GM19023 (cell line): ENCODE results near the gene SHF.

Experiments used
- ATAC-seq: cut with Tn5 transposase; IDR thresholded peaks from one replicate; pipeline ENCODE4 v1.9.1; 2021; ENCODE audit warnings: mild to moderate bottlenecking, moderate library complexity; ENCODE audit not compliant: unreplicated experiment

SHF gene

DNA sequence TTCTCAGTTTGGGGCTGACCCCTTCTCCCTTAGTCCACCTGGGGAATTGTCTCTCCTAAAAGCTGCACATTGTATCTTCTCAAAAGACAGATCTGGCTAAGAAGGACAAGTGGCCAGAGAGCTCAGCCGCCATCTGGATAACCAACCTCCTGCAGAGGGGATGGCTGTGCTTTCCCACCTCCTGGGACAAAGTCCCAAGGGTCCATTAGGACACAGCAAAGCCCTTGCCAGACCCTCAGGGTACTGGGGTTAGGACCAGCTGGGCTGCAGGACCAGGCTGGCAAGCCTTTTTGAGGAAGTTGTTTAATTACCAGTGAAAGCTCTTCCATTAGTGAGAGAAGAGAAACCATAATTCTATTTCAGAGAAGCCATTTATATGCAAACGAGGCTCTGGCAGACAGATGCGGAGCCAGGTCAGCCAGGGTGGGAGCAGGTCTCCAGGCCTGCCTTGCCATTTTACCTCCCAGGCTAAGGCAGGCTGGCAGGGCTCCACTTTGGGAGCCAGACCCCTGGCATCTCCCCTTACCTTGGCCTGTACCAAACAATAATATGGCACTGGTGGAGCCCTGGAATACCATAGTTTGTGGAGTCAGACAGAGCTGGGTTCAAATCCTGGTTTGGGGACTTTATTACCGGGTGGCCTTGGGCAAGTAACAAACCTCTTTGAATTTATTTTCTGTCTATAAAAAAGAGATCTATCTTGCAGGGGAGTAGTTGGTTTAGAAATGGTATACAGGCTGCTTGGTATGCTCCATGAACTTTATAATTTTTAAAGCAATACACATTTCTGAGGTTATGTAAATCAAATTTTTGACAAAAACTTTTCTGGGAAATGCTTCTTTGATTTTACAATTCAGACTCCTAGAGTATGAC, 17.9 kb downstream of the SHF start:
- ATAC-seq, result no peak

DNA sequence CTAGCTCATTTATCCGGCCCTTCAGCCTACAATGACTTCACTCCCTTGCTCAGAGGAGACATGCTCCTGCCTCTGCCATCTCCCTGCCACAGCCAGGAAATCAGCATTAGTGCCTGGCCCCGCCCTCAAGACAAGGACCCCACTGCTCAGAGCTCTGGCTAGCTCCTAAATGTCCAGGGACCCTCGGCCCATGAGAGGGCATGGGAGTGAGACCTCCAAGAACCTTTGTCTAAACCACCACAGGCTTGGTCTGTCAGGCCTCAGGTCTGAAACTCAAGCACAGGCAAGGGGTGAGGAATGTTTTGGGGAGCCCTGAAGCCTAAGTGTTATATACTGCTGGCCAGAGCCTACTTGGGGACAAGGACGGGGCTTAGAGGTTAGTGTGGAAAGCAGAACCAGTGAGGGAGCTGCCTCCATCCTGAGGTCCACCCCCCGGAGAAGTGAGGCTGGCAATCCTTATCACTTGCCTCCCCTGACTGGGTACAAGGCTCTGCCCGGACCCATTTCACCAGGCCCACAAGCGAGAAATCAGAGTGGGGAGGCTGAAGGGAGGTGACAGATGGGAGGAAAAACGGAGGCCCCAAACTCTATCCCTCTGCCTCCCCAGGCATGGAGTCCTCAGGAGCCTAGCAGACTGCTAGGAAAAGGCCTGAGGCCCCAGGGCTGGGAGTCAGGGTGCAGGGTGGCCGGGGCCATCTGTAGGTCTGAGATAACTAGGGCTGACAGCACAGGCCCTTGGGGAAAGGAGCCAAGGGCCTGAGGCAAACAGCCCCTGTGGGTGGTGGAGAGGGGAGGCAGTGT, 18.8 kb downstream of the SHF start:
- ATAC-seq, result no peak

- ATAC-seq, result no peak
These were observed 19.5 kb downstream of the SHF start for GRCh38 chr15:45168286-45168685.

GRCh38 chr15:45167631-45168205, 20.0 kb downstream of the SHF start:
- ATAC-seq, result no peak

- peak; percentile 90 for ATAC-seq
These were observed 20.7 kb downstream of the SHF start for GRCh38 chr15:45166834-45167630.

GRCh38 chr15:45165536-45165935, 22.2 kb downstream of the SHF start:
- ATAC-seq, result no peak

GRCh38 chr15:45164914-45165313, 22.9 kb downstream of the SHF start:
- no peak for ATAC-seq

DNA sequence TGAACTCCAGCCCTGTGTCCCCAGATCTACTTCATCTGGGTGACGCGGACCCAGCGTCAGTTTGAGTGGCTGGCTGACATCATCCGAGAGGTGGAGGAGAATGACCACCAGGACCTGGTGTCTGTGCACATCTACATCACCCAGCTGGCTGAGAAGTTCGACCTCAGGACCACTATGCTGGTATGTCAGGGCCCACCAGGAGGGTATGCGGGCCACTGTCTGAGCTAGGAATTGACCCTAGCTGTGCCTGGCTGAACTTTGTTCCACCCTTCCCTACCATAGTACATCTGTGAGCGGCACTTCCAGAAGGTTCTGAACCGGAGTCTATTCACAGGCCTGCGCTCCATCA, 24.3 kb downstream of the SHF start:
- ATAC-seq, result no peak

DNA sequence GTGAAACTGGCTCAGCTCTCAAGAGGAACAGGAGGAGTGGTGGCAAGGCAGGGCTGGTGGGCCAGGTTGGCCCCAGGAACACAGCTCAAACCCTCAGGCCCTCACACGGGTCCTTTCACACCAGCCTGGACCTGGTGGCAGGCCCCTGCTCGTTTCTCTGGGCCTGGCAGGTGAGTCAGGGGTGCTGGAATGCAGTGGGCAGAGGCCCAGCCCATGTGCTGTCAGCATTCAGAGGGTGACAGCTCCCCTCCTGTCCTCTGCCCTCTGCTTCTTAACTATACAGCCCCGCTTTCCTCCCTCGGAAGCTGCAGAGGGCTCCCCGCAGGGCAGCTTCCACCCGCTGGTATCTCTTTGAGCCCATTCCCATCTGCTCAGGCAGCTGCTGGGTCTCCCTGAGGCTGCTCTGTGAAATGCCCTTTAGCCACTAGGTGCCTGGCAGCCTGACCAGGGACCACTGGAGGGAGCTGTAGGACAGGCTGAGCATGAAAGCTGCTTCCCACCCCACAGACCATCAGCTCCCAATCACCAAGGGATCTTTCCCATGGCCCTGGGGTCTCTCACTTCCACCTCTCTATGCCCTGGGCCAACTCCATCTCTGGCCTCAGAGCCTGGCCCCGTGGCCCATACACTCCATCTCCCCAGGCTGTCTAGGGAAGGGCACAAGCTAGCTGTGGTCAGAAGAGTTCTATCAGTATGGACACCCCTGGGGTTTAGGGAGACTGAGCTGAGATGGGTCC, 24.8 kb downstream of the SHF start:
- no peak for ATAC-seq

GRCh38 chr15:45161666-45162065, 26.1 kb downstream of the SHF start:
- no peak for ATAC-seq

- ATAC-seq, result no peak
These were observed 29.8 kb downstream of the SHF start for GRCh38 chr15:45157974-45158373.

DNA sequence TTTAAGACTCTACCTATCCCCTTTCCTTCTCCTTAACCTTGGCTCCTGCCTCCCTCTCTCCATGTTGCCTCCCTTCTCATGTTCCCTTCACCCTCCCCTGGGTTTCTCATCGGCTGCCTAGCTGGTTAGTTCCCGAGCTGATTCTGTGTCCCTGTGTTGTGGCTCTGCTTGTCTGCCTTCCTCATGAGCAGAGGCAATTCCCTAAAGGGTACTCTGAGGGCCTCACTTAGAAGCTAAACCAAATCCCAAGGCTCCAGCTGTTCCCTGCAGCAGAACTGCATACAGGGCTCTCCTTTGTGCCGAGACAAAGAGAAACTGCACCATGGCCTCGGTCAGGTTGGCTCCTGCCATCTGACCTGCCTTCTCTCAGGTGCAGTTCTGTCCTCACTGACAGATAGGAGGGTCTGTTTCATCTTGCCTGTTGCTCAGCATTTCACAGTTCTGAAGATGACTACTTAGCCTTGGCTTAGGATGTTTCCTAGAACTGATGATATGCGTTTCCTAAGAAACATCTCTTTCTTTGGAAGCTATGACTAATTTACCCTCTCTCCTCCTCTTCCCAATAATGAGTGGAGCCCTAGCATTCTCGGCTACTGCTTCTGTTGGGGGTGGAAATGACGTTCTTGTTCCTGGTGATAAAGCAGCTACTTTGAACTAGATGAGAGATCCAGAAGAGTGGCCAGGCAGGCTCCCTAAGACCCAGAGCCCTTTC, 30.9 kb downstream of the SHF start:
- no peak for ATAC-seq

DNA sequence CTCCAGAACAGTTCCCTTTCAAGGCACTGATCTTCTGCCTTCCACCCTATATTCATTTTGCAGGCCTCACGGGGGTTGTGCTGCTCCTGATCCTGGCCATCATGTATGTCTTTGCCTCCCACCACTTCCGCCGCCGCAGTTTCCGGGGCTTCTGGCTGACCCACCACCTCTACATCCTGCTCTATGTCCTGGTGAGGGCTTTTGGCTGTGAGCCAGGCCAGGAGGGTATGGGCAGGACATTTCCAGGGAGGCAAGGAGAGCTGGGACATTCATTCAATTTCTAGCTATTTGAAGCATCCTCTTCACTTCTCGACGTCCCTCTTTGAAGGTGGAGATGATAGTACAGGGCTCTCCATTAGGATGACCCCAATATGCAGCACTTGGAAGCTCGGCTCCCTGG, 32.0 kb downstream of the SHF start:
- no peak for ATAC-seq

GRCh38 chr15:45151998-45152828, 35.6 kb downstream of the SHF start:
- ATAC-seq, result no peak

DNA sequence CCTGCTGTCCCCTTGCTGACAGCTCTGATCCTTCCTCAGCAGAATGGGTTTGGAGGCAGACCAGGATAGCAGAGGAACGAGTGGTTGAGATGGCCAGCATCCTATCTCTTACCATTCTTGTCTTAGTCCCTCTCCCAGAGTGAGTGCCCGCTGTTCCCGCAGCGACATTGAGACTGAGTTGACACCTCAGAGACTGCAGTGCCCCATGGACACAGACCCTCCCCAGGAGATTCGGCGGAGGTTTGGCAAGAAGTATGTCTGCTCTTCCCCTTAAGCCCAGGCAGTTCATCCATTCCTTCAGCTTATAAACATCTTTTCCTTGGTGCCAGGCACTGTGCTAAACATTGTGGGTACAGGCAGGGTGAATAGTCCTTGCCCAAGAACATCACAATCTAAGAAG, 36.8 kb downstream of the SHF start:
- ATAC-seq, result no peak

- no peak for ATAC-seq
These were observed 37.3 kb downstream of the SHF start for GRCh38 chr15:45150481-45150880.

- ATAC-seq, result no peak
These were observed 38.7 kb downstream of the SHF start for GRCh38 chr15:45149060-45149459.

DNA sequence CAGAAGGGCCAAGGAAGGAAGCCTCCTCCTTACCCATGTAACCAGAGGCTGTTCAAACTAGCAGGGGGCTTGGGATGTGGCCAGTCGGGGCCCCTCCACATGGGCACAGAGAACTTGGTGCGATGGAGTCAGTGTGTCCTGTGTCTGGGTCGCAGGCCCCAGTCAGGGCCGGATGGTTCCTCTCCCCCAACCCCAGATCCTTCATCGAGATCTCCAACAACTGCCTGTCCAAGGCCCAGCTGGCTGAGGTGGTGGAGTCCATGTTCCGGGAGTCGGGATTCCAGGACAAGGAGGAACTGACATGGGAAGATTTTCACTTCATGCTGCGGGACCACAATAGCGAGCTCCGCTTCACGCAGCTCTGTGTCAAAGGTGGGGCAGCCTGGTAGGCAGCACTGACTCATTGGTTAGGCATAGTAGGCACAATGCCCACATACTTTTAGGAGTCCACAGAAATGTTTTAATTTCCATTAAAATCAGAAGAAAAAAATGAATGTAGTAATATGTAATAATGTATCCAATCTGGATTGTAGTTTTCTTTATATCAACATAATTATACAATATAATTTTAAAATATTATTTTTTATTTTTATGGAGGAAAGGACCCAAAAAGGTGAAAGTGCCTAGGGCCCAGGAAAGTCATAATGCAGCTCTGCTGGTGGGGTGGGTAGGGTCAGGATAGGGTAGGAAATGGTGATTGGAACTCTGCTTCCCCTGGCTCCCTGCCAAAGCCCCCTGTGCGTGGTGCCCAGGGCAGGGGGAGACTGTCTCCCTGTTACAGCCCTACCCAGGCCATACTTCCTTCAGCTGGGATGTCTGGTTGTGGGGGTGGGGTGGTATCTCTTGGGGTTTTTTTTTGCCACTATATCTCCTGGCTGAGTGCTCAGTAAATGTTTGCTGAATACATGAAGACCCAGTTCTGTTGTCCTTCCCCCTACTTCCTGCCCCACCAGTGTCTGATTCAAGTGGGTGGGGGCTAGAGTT, 39.4 kb downstream of the SHF start:
- ATAC-seq, result no peak
